Gastrocnemius medialis (tissue), 4 donors: ENCODE data around the gene GRIN1.

Experiments used
- CTCF ChIP-seq, 5 experiments: fragments of 450-650 bp in 3 of 5; fragments of 200-600 bp in 2 of 5; sonication (generic) in 2 of 5; IDR thresholded peaks in 4 of 5; conservative IDR thresholded peaks in 1 of 5; 1 replicate in 4 of 5; 2 replicates in 1 of 5; pipeline ENCODE4 v1.5.1; 2016 to 2019; ENCODE audit warnings: antibody characterized with exemption in 5 of 5, mild to moderate bottlenecking in 3 of 5, moderate library complexity in 3 of 5
- POLR2A ChIP-seq, 2 donors: fragments of 450-650 bp; IDR thresholded peaks; one replicate each; pipeline ENCODE4 v1.6.1; 2017; ENCODE audit warnings: antibody characterized with exemption in 2 of 2, mild to moderate bottlenecking in 2 of 2, moderate library complexity in 2 of 2

DNA sequence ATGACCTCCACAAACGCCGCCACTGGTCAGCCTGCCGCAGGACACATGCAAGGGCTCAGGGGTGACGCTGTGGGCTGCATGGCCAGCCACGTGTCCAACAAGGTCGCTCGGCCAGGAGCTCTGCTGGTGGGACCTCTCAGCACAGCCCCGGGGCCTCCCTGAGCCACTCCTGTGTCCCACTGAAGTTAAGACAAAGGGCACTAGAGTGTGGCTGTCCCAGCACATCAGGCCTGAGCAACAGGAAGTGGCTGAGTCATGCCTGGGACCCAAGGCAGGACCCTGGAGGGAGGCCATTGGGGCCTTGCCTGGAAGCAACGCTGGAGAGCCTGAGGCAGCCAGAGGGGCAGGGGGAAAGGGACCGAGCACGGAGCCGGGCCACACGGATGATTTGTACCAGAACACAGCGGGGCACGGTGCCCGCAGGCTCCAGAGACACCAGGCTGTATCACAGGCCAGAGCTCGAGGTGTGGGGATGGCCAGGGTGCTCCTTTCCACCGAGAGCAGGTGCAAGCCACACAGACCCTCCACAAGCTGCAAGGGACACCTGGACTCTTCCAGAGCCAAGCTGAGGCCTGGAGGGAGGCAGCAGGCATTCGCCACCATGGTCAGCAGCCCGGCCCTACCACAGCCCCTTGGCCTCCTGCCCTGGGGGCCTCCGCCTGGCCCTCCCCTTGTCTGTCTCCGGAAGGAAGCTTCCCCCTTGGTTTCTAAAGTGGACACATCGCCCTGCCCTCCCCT lies 39.4 kb downstream of the GRIN1 start:
- TF ChIP-seq CTCF (IDR thresholded peaks at IDR 0.05 in 4 of 5, conservative IDR thresholded peaks at IDR 0.05 in 1 of 5): no peak
- no peak for TF ChIP-seq POLR2A (IDR thresholded peaks at IDR 0.05)
